Nephron (organoid): ENCODE results near the gene ATRX.
"Not testable (repeated sequence)": the region's sequence is repeated elsewhere in the genome, so short reads cannot be mapped to it uniquely, and the experiment has no call there.

Source experiments
- H3K27ac Mint-ChIP-seq, 3 experiments: 2 replicates each; pipeline ENCODE4 v1.8.0; 2020; ENCODE audit warnings: mixed read lengths in 3 of 3, mild to moderate bottlenecking in 2 of 3, moderate library complexity in 1 of 3
- H3K27me3 Mint-ChIP-seq: 2 replicates; pipeline ENCODE4 v1.8.0; 2021; ENCODE audit warnings: low read depth, mild to moderate bottlenecking, moderate library complexity, mixed read lengths
- H3K36me3 Mint-ChIP-seq: 2 replicates; pipeline ENCODE4 v1.8.0; 2020; ENCODE audit warnings: low read depth, mixed read lengths
- H3K4me1 Mint-ChIP-seq: 2 replicates; pipeline ENCODE4 v1.8.0; 2020; ENCODE audit warnings: mixed read lengths
- H3K4me3 Mint-ChIP-seq, 3 experiments: 2 replicates each; pipeline ENCODE4 v1.8.0; 2020; ENCODE audit warnings: mild to moderate bottlenecking in 3 of 3, mixed read lengths in 3 of 3, moderate library complexity in 2 of 3
- H3K9me3 Mint-ChIP-seq: 2 replicates; pipeline ENCODE4 v1.8.0; 2020; ENCODE audit warnings: mixed read lengths
- TF ChIP-seq, protein P1 (sequence below), 3 experiments: fragments of 200-600 bp; sonication (generic); IDR thresholded peaks; one replicate each; pipeline ENCODE4 v1.5.0; 2021; ENCODE audit warnings: antibody characterized with exemption in 3 of 3; ENCODE audit not compliant: unreplicated experiment in 3 of 3

Gene ATRX

DNA sequence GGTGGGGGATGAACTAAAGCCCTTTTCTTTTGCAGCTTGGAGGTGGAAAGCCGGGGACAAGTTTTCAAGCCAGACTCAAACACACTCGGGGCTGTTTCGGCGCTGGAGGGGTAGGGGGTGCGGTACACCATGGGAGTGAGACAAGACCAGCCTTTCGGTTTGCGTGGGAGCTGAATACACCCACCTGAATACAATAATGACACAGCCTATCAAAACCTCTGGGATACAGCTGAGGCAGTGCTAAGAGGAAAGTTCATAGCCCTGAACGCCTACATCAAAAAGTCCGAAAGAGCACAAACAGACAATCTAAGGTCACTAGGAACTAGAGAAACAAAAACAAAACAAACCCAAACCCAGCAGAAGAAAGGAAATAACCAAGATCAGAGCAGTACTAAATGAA is 163.3 kb downstream of the ATRX start:
- H3K27me3 Mint-ChIP-seq: no peaks in the 10 kb centered on the region
- peaks cover 16% of the 10 kb centered on the region for H3K9me3 Mint-ChIP-seq
- TF ChIP-seq, protein P1, sequence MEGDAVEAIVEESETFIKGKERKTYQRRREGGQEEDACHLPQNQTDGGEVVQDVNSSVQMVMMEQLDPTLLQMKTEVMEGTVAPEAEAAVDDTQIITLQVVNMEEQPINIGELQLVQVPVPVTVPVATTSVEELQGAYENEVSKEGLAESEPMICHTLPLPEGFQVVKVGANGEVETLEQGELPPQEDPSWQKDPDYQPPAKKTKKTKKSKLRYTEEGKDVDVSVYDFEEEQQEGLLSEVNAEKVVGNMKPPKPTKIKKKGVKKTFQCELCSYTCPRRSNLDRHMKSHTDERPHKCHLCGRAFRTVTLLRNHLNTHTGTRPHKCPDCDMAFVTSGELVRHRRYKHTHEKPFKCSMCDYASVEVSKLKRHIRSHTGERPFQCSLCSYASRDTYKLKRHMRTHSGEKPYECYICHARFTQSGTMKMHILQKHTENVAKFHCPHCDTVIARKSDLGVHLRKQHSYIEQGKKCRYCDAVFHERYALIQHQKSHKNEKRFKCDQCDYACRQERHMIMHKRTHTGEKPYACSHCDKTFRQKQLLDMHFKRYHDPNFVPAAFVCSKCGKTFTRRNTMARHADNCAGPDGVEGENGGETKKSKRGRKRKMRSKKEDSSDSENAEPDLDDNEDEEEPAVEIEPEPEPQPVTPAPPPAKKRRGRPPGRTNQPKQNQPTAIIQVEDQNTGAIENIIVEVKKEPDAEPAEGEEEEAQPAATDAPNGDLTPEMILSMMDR (IDR thresholded peaks at IDR 0.05; ENCODE audit: unreplicated experiment in 3 of 3): no peak
- peaks cover 56% of the 10 kb centered on the region for H3K36me3 Mint-ChIP-seq
- no peaks in the 10 kb centered on the region for H3K4me1 Mint-ChIP-seq
- H3K27ac Mint-ChIP-seq: no peak overlapping the region
- H3K4me3 Mint-ChIP-seq: no peak overlapping the region

GRCh38 chrX:77622233-77622632 is 163.8 kb downstream of the ATRX start:
- Mint-ChIP-seq H3K36me3 (peaks cover 55% of the 10 kb centered on the region), H3K4me3 (no peak overlapping the region), H3K9me3 (peaks cover 16% of the 10 kb centered on the region), H3K27ac (no peak overlapping the region), H3K4me1 (no peaks in the 10 kb centered on the region), H3K27me3 (no peaks in the 10 kb centered on the region)
- TF ChIP-seq, protein P1 (IDR thresholded peaks at IDR 0.05; ENCODE audit: unreplicated experiment in 3 of 3): no peak

DNA sequence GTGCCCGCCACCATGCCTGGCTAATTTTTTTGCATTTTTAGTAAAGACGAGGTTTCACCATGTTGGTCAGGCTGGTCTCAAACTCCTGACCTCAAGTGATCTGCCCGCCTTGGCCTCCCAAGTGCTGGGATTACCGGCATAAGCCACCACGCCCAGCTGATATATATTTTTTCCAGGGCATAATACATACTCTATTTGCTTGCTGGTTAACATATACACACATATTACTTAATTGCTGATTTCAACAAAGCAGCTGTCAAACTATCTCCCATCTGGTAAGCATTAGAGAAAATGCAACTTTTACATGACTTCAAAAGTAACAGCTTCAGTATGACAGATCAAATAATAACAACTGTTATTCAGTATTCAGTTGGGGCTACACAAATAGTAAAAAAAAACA is 164.6 kb downstream of the ATRX start:
- H3K4me3 Mint-ChIP-seq, H3K27me3 Mint-ChIP-seq, H3K4me1 Mint-ChIP-seq, H3K27ac Mint-ChIP-seq: not testable (repeated sequence)
- Mint-ChIP-seq H3K36me3 (peaks cover 51% of the 10 kb centered on the region), H3K9me3 (peaks cover 16% of the 10 kb centered on the region)

DNA sequence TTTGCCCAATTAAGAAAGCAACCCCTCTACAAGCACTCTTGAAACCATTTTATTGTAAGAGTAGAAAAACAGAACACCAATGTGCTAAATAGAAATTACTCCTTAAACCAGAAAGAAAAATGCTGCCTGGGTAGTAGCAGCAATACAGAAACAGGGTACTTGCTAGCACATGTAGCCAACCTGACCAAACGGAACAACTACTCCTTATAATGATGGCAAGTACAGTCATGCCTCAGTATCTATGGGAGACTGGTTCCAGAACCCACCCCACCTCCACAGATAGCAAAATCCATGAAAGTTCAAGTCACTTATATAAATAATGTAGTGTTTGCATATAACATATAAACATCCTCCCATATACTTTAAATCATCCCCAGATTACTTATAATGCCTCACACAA is 168.8 kb downstream of the ATRX start:
- Mint-ChIP-seq H3K36me3 (peaks cover 32% of the 10 kb centered on the region), H3K27ac (no peak overlapping the region), H3K9me3 (peaks cover 3% of the 10 kb centered on the region), H3K4me3 (no peak overlapping the region), H3K4me1 (no peaks in the 10 kb centered on the region), H3K27me3 (no peaks in the 10 kb centered on the region)
- TF ChIP-seq, protein P1 (IDR thresholded peaks at IDR 0.05; ENCODE audit: unreplicated experiment in 3 of 3): no peak

DNA sequence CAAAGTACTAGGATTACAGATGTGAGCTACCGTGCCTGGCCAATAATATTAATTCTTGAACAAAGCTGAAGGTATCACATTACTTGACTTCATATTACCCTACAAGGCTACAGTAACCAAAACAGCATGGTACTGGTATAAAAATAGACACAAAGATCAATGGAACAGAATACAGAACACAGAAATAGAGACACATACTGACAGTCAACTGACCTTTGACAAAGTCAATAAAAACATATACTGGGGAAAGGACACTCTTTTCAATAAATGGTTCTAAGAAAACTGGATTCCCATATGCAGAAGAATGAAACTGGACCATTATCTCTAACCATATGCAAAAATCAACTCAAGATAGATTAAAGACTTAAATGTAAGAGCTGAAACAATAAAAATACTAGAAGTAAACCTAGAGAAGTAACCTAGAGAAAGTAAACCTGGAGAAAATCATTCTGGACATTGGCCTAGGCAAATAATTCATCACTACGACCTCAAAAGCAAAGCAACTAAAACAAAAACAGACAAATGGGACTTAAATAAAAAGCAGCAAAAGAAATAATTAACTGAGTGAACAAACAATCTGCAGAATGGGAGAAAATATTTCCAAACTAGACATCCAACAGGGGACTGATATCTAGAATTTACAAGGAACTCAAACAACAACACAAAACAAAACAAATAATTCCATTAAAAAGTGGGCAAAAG is 182.2 kb downstream of the ATRX start:
- no peaks in the 10 kb centered on the region for H3K27me3 Mint-ChIP-seq
- H3K4me1 Mint-ChIP-seq: no peaks in the 10 kb centered on the region
- peaks cover 59% of the 10 kb centered on the region for H3K36me3 Mint-ChIP-seq
- TF ChIP-seq, protein P1 (IDR thresholded peaks at IDR 0.05; ENCODE audit: unreplicated experiment in 3 of 3): no peak
- peaks cover 32% of the 10 kb centered on the region for H3K9me3 Mint-ChIP-seq
- H3K27ac Mint-ChIP-seq: no peak overlapping the region
- H3K4me3 Mint-ChIP-seq: no peak overlapping the region

- H3K27ac Mint-ChIP-seq: peak overlapping the region in 1 of 3 experiments; percentile 49
- TF ChIP-seq, protein P1 (IDR thresholded peaks at IDR 0.05; ENCODE audit: unreplicated experiment in 3 of 3): no peak
- H3K27me3 Mint-ChIP-seq: no peaks in the 10 kb centered on the region
- no peak overlapping the region for H3K4me3 Mint-ChIP-seq
- H3K9me3 Mint-ChIP-seq: no peaks in the 10 kb centered on the region
- H3K36me3 Mint-ChIP-seq: peaks cover 38% of the 10 kb centered on the region
- no peaks in the 10 kb centered on the region for H3K4me1 Mint-ChIP-seq
These were observed 188.5 kb downstream of the ATRX start for GRCh38 chrX:77597511-77597910.
